ENCODE results near the gene AKAP13.

DNA sequence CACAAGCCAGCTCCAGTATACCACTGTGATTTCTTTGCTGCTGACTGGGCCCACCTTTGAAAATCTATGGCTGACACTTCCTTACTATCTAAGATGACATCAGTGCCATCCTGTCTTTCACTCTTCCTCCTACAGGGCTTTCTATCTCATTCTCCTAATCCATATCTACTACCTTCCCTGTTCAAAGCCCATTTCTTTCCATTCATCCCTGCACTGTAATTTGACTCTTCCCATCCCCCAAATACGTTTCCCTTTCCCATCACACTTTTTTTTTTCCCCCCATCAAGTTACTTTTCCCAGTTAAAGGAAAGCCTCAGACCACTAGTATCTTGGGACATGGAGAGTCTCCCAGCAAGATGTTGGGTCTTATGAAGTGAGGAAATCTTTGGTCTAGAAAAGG, 136.7 kb downstream of the AKAP13 start:
- no peak for TF ChIP-seq CEBPB (IDR thresholded peaks at IDR 0.05; ENCODE audit: low read depth, low read length)
- TF ChIP-seq POLR2AphosphoS5 (IDR thresholded peaks at IDR 0.05; ENCODE audit: low read depth, low read length) = no peak
- TF ChIP-seq, protein P1, sequence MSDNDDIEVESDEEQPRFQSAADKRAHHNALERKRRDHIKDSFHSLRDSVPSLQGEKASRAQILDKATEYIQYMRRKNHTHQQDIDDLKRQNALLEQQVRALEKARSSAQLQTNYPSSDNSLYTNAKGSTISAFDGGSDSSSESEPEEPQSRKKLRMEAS (IDR thresholded peaks at IDR 0.05) = no peak
- TF ChIP-seq, protein P2, sequence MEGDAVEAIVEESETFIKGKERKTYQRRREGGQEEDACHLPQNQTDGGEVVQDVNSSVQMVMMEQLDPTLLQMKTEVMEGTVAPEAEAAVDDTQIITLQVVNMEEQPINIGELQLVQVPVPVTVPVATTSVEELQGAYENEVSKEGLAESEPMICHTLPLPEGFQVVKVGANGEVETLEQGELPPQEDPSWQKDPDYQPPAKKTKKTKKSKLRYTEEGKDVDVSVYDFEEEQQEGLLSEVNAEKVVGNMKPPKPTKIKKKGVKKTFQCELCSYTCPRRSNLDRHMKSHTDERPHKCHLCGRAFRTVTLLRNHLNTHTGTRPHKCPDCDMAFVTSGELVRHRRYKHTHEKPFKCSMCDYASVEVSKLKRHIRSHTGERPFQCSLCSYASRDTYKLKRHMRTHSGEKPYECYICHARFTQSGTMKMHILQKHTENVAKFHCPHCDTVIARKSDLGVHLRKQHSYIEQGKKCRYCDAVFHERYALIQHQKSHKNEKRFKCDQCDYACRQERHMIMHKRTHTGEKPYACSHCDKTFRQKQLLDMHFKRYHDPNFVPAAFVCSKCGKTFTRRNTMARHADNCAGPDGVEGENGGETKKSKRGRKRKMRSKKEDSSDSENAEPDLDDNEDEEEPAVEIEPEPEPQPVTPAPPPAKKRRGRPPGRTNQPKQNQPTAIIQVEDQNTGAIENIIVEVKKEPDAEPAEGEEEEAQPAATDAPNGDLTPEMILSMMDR (IDR thresholded peaks at IDR 0.05; ENCODE audit: control extremely low read depth in 1 of 3, insufficient read depth in 1 of 3, low read depth in 1 of 3, low read length in 3 of 3) = no peak
- TF ChIP-seq CREB1 (IDR thresholded peaks at IDR 0.05) = no peak
- no peak for TF ChIP-seq RXRA (IDR thresholded peaks at IDR 0.05; ENCODE audit: insufficient read depth, low read depth, low read length)
- TF ChIP-seq RAD21 (IDR thresholded peaks at IDR 0.05 in 1 of 2, conservative IDR thresholded peaks at IDR 0.05 in 1 of 2; ENCODE audit: low read depth in 2 of 2, low read length in 2 of 2) = no peak
- TF ChIP-seq KDM1A (IDR thresholded peaks at IDR 0.05; ENCODE audit: borderline replicate concordance, low read length) = no peak
- no peak for TF ChIP-seq EZH2 (IDR thresholded peaks at IDR 0.05; ENCODE audit: low read depth, low read length, severe bottlenecking)
- TF ChIP-seq TBP (IDR thresholded peaks at IDR 0.05; ENCODE audit: low read depth, low read length) = no peak
- TF ChIP-seq GTF2F1 (IDR thresholded peaks at IDR 0.05; ENCODE audit: borderline replicate concordance, low read depth, low read length) = no peak

All from H1 (cell line).